Osteoblast (primary cell): ENCODE measurements around the gene ARHGAP6. TPM values are rescaled to one million over a fixed set of nuclear protein-coding genes. Genes with fewer than 3 reads are reported as not detected.

Experiments used
- DNase-seq: peaks from one replicate; pipeline ENCODE4 v3.0.0; 2011; ENCODE audit warnings: low spot score, mixed read lengths; ENCODE audit not compliant: insufficient read length; ENCODE audit errors: missing footprints
- H2AFZ ChIP-seq: 2 replicates; pipeline ENCODE4 v1.6.0; 2011; ENCODE audit warnings: mild to moderate bottlenecking, low read length
- H3K27ac ChIP-seq: 2 replicates; pipeline ENCODE4 v1.5.1; 2011; ENCODE audit warnings: mild to moderate bottlenecking, low read depth, low read length, moderate library complexity
- H3K27me3 ChIP-seq: 2 replicates; pipeline ENCODE4 v1.6.0; 2012; ENCODE audit warnings: mild to moderate bottlenecking, control low read depth, inconsistent platforms, low read length, moderate library complexity; ENCODE audit not compliant: insufficient read depth
- H3K36me3 ChIP-seq: 2 replicates; pipeline ENCODE4 v1.5.1; 2011; ENCODE audit warnings: mild to moderate bottlenecking, low read length, control low read depth, moderate library complexity; ENCODE audit not compliant: insufficient read depth
- H3K4me1 ChIP-seq: 2 replicates; pipeline ENCODE4 v1.5.1; 2011; ENCODE audit warnings: mild to moderate bottlenecking, low read length, control low read depth, moderate library complexity; ENCODE audit not compliant: insufficient read depth
- H3K4me2 ChIP-seq: 2 replicates; pipeline ENCODE4 v1.6.0; 2011; ENCODE audit warnings: mild to moderate bottlenecking, low read length; ENCODE audit not compliant: insufficient read depth
- H3K4me3 ChIP-seq: fragments of 200-600 bp; sonication (generic); 3 replicates; pipeline ENCODE4 v1.5.1; 2012; ENCODE audit warnings: mild to moderate bottlenecking, low read length, inconsistent platforms; ENCODE audit not compliant: insufficient read depth
- H3K79me2 ChIP-seq: 2 replicates; pipeline ENCODE4 v1.6.0; 2012; ENCODE audit warnings: mild to moderate bottlenecking, low read length, control low read depth, inconsistent platforms; ENCODE audit not compliant: insufficient read depth
- H3K9me3 ChIP-seq: 2 replicates; pipeline ENCODE4 v1.5.1; 2011; ENCODE audit warnings: low read depth, low read length, control low read depth
- H4K20me1 ChIP-seq: 2 replicates; pipeline ENCODE4 v1.6.0; 2012; ENCODE audit warnings: mild to moderate bottlenecking, low read length, control low read depth; ENCODE audit not compliant: insufficient read depth
- total RNA-seq: library from RNA; depleted of rRNA; stranded (reverse); fragments of >200 nt; gene quantifications from 2 replicates; pipeline ENCODE4 v1.2.3, GENCODE V29; 2012
- TF ChIP-seq, protein P1 (sequence below): IDR thresholded peaks from 2 replicates; pipeline ENCODE4 v1.5.1; 2011; ENCODE audit warnings: mild to moderate bottlenecking, low read depth, low read length, moderate library complexity; ENCODE audit errors: extremely low read depth

ARHGAP6 gene
- total RNA-seq, 1 donor: 2.2 TPM

- Histone ChIP-seq H2AFZ (no peak overlapping the region), H3K27me3 (no peaks in the 10 kb centered on the region), H3K4me1 (peaks cover 26% of the 10 kb centered on the region), H3K36me3 (no peaks in the 10 kb centered on the region), H3K27ac (peak overlapping the region; percentile 87), H3K79me2 (no peaks in the 10 kb centered on the region), H3K4me3 (no peak overlapping the region), H4K20me1 (no peaks in the 10 kb centered on the region), H3K9me3 (no peaks in the 10 kb centered on the region), H3K4me2 (no peak overlapping the region)
- DNase-seq: no peak
- TF ChIP-seq, protein P1, sequence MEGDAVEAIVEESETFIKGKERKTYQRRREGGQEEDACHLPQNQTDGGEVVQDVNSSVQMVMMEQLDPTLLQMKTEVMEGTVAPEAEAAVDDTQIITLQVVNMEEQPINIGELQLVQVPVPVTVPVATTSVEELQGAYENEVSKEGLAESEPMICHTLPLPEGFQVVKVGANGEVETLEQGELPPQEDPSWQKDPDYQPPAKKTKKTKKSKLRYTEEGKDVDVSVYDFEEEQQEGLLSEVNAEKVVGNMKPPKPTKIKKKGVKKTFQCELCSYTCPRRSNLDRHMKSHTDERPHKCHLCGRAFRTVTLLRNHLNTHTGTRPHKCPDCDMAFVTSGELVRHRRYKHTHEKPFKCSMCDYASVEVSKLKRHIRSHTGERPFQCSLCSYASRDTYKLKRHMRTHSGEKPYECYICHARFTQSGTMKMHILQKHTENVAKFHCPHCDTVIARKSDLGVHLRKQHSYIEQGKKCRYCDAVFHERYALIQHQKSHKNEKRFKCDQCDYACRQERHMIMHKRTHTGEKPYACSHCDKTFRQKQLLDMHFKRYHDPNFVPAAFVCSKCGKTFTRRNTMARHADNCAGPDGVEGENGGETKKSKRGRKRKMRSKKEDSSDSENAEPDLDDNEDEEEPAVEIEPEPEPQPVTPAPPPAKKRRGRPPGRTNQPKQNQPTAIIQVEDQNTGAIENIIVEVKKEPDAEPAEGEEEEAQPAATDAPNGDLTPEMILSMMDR: no peak
Observed at GRCh38 chrX:11472381-11472780, 193.3 kb downstream of the ARHGAP6 start.

GRCh38 chrX:11470250-11470974 lies 195.3 kb downstream of the ARHGAP6 start:
- peak; percentile 3 for DNase-seq
- TF ChIP-seq, protein P1: no peak
- peak overlapping the region; percentile 87 for H3K27ac ChIP-seq

GRCh38 chrX:11465648-11466411 lies 199.9 kb downstream of the ARHGAP6 start:
- no peak overlapping the region for H3K4me3 ChIP-seq
- no peaks in the 10 kb centered on the region for H3K36me3 ChIP-seq
- H3K4me1 ChIP-seq: peaks cover 29% of the 10 kb centered on the region
- H3K4me2 ChIP-seq: no peak overlapping the region
- H2AFZ ChIP-seq: no peak overlapping the region
- no peaks in the 10 kb centered on the region for H4K20me1 ChIP-seq
- TF ChIP-seq, protein P1: no peak
- H3K79me2 ChIP-seq: no peaks in the 10 kb centered on the region
- no peak for DNase-seq
- H3K27me3 ChIP-seq: no peaks in the 10 kb centered on the region
- no peaks in the 10 kb centered on the region for H3K9me3 ChIP-seq
- no peak overlapping the region for H3K27ac ChIP-seq

More at GRCh38 chrX:11470250-11470974, 195.3 kb downstream of the ARHGAP6 start:
- Histone ChIP-seq H3K36me3 (no peaks in the 10 kb centered on the region), H2AFZ (peak overlapping the region; percentile 49), H4K20me1 (no peaks in the 10 kb centered on the region), H3K4me2 (peak overlapping the region; percentile 51), H3K4me3 (no peak overlapping the region), H3K27me3 (no peaks in the 10 kb centered on the region), H3K9me3 (no peaks in the 10 kb centered on the region), H3K4me1 (peaks cover 26% of the 10 kb centered on the region), H3K79me2 (no peaks in the 10 kb centered on the region)

DNA sequence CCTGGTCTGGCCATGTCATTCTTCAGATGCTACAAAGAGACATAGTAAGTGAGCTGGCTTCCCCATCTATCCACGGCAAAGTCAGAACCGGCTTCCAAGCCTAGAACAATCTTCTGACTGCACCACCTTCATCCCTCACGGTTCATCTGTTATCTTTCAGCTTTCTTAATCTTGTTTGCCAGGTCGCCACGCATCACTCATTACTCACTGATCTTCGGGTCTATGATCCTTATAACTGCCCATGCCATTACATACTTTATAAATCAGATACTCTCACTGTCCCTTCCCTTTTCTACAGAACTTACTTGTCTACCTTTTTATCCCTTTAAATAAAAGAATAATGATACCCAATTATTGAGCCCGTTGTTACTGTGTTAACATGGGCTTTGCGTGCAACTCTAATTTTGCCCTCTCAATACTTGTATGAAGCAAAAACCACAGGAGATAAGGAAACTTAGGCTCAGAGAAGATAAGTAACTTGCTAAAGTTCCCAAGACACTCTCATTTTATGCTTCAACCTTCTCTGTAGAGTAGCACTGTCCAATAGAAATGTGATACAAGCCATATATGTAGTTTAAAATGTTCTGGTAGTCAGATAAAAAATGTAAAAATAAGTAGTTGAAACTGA lies 200.8 kb downstream of the ARHGAP6 start:
- DNase-seq: no peak
- no peaks in the 10 kb centered on the region for H3K27me3 ChIP-seq
- no peak overlapping the region for H3K27ac ChIP-seq
- no peaks in the 10 kb centered on the region for H3K36me3 ChIP-seq
- TF ChIP-seq, protein P1: no peak
- no peak overlapping the region for H3K4me3 ChIP-seq
- no peaks in the 10 kb centered on the region for H3K79me2 ChIP-seq
- no peaks in the 10 kb centered on the region for H4K20me1 ChIP-seq
- no peak overlapping the region for H2AFZ ChIP-seq
- H3K9me3 ChIP-seq: no peaks in the 10 kb centered on the region
- H3K4me2 ChIP-seq: no peak overlapping the region
- peaks cover 27% of the 10 kb centered on the region for H3K4me1 ChIP-seq
